ENCODE results near the gene DPH2.

Gene DPH2

DNA sequence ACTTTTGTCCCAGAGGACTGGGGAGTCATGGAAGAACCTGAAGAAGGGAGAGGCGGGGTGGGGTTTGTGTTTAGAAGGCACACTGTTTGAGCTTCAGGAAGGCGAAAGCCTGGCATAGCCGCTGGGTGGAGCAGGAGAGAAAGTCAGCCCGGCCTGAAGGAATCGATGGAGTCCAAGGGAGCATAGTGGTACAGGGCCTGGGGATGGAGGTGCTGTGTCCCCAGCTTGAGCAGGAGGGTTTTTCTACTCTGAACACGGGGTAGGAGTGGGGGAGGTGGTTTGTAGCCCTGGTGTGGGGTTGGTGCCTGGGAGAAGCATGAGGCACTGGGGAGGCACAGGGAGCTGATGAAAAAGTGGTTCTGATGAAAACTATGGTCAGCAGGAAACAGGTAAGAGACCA lies 16.9 kb downstream of the DPH2 start:
- Histone ChIP-seq H3K36me3 (ENCODE audit: insufficient read depth, low read length) (no peaks in the 10 kb centered on the region), H3K4me2 (ENCODE audit: insufficient read depth, low read length) (no peak overlapping the region), H3K9ac (ENCODE audit: low read depth, low read length) (no peak overlapping the region), H2AFZ (ENCODE audit: low read depth, low read length) (no peak overlapping the region), H4K20me1 (ENCODE audit: insufficient read depth, low read length) (no peaks in the 10 kb centered on the region), H3K79me2 (ENCODE audit: insufficient read depth, low read length) (no peaks in the 10 kb centered on the region), H3K27ac (ENCODE audit: low read length) (no peak overlapping the region), H3K4me3 (ENCODE audit: low read depth in 1 of 2, low read length in 2 of 2) (no peak overlapping the region), H3K4me1 (ENCODE audit: insufficient read depth, low read length) (peaks cover 9% of the 10 kb centered on the region), H3K9me3 (ENCODE audit: insufficient read depth, low read length, severe bottlenecking) (no peaks in the 10 kb centered on the region), H3K27me3 (ENCODE audit: insufficient read depth, low read length, poor library complexity) (peaks cover 13% of the 10 kb centered on the region)
- no peak for TF ChIP-seq EZH2 (IDR thresholded peaks at IDR 0.05; ENCODE audit: borderline replicate concordance, low read depth, low read length, severe bottlenecking)
- TF ChIP-seq, protein P1, sequence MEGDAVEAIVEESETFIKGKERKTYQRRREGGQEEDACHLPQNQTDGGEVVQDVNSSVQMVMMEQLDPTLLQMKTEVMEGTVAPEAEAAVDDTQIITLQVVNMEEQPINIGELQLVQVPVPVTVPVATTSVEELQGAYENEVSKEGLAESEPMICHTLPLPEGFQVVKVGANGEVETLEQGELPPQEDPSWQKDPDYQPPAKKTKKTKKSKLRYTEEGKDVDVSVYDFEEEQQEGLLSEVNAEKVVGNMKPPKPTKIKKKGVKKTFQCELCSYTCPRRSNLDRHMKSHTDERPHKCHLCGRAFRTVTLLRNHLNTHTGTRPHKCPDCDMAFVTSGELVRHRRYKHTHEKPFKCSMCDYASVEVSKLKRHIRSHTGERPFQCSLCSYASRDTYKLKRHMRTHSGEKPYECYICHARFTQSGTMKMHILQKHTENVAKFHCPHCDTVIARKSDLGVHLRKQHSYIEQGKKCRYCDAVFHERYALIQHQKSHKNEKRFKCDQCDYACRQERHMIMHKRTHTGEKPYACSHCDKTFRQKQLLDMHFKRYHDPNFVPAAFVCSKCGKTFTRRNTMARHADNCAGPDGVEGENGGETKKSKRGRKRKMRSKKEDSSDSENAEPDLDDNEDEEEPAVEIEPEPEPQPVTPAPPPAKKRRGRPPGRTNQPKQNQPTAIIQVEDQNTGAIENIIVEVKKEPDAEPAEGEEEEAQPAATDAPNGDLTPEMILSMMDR (IDR thresholded peaks at IDR 0.05; ENCODE audit: borderline replicate concordance, extremely low read depth, low read length, poor library complexity, severe bottlenecking), result no peak
- ATAC-seq (ENCODE audit: insufficient read depth, low read depth), result no peak
- no peak for DNase-seq

DNA sequence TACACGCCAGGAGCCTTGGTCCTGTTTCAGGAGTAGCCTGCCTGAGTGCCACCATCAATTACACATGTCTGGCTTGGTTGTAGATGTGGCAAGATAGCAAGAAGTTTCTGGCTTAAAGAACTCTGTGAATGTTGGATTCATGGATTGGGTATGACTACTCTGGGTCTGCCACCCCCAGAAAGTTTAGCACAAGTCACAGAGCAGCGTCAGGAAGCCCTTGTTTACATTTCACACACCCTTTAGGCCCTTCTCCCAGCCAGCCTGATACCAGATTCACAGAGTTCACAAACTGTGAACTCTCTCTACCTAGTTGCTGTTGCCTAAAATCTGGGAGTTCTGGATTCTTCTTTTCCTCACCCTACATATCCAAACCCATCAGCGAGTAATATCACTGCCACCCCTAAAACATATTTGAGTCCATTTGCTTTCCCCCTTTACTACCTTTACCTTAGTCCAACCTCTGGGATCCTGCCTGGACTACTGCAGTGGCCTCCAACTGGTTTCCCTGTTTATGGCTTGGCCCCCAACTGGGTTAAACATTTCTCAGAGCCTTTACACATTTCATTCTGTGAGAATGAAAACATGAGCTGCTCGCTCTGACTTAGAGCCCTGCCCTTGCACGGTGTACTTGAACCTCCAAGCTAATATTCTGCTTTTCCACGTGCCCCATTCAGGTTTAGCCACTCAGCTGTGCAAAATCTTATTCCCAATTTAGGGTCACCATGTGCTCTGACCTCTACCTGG lies 17.5 kb downstream of the DPH2 start:
- Histone ChIP-seq H4K20me1 (ENCODE audit: insufficient read depth, low read length) (no peaks in the 10 kb centered on the region), H3K36me3 (ENCODE audit: insufficient read depth, low read length) (no peaks in the 10 kb centered on the region), H3K79me2 (ENCODE audit: insufficient read depth, low read length) (no peaks in the 10 kb centered on the region), H3K27ac (ENCODE audit: low read length) (no peak overlapping the region), H3K9me3 (ENCODE audit: insufficient read depth, low read length, severe bottlenecking) (no peaks in the 10 kb centered on the region), H3K4me3 (ENCODE audit: low read depth in 1 of 2, low read length in 2 of 2) (no peak overlapping the region), H3K9ac (ENCODE audit: low read depth, low read length) (no peak overlapping the region), H3K4me1 (ENCODE audit: insufficient read depth, low read length) (peaks cover 15% of the 10 kb centered on the region), H3K4me2 (ENCODE audit: insufficient read depth, low read length) (no peak overlapping the region), H3K27me3 (ENCODE audit: insufficient read depth, low read length, poor library complexity) (peaks cover 13% of the 10 kb centered on the region), H2AFZ (ENCODE audit: low read depth, low read length) (no peak overlapping the region)
- DNase-seq, result no peak
- TF ChIP-seq, protein P1 (IDR thresholded peaks at IDR 0.05; ENCODE audit: borderline replicate concordance, extremely low read depth, low read length, poor library complexity, severe bottlenecking), result no peak
- no peak for TF ChIP-seq EZH2 (IDR thresholded peaks at IDR 0.05; ENCODE audit: borderline replicate concordance, low read depth, low read length, severe bottlenecking)
- no peak for ATAC-seq (ENCODE audit: insufficient read depth, low read depth)

DNA sequence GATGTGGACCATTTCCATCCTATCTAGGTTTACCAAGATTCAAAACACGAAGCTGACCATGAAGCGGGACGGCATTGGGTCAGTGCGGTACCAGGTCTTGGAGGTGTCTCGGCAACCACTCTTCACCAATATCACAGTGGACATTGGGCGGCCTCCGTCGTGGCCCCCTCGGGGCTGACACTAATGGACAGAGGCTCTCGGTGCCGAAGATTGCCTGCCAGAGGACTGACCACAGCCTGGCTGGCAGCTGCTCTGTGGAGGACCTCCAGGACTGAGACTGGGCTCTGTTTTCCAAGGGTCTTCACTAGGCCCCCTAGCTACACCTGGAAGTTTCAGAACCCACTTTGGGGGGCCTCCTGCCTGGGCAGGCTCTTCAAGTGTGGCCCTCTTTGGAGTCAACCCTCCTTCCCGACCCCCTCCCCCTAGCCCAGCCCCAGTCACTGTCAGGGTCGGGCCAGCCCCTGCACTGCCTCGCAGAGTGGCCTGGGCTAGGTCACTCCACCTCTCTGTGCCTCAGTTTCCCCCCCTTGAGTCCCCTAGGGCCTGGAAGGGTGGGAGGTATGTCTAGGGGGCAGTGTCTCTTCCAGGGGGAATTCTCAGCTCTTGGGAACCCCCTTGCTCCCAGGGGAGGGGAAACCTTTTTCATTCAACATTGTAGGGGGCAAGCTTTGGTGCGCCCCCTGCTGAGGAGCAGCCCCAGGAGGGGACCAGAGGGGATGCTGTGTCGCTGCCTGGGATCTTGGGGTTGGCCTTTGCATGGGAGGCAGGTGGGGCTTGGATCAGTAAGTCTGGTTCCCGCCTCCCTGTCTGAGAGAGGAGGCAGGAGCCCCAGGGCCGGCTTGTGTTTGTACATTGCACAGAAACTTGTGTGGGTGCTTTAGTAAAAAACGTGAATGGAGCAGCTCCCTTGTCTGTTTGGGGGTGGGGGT lies 20.7 kb downstream of the DPH2 start:
- Histone ChIP-seq H3K9ac (ENCODE audit: low read depth, low read length) (peak overlapping the region; percentile 58), H3K36me3 (ENCODE audit: insufficient read depth, low read length) (no peaks in the 10 kb centered on the region), H3K27ac (ENCODE audit: low read length) (no peak overlapping the region), H3K9me3 (ENCODE audit: insufficient read depth, low read length, severe bottlenecking) (no peaks in the 10 kb centered on the region), H3K4me2 (ENCODE audit: insufficient read depth, low read length) (peak overlapping the region; percentile 91), H3K4me3 (ENCODE audit: low read depth in 1 of 2, low read length in 2 of 2) (peak overlapping the region in 1 of 2 experiments; percentile 69; a peak in 3 of 4 replicates), H2AFZ (ENCODE audit: low read depth, low read length) (peak overlapping the region; percentile 94), H4K20me1 (ENCODE audit: insufficient read depth, low read length) (0 out of 2 replicates have a peak, but pooled peaks cover 7% of the 10 kb centered on the region), H3K79me2 (ENCODE audit: insufficient read depth, low read length) (no peaks in the 10 kb centered on the region), H3K4me1 (ENCODE audit: insufficient read depth, low read length) (peaks cover 20% of the 10 kb centered on the region), H3K27me3 (ENCODE audit: insufficient read depth, low read length, poor library complexity) (peaks cover 13% of the 10 kb centered on the region)
- DNase-seq (peak; percentile 11), ATAC-seq (ENCODE audit: insufficient read depth, low read depth) (peak; percentile 2; the same call in 1 of the 3 replicates)
- TF ChIP-seq EZH2 (IDR thresholded peaks at IDR 0.05; ENCODE audit: borderline replicate concordance, low read depth, low read length, severe bottlenecking), result peak; percentile 41
- TF ChIP-seq, protein P1 (IDR thresholded peaks at IDR 0.05; ENCODE audit: borderline replicate concordance, extremely low read depth, low read length, poor library complexity, severe bottlenecking), result peak; percentile 19

Data from DND-41 (cell line).